IPS DF 4.7 (cell line): ENCODE data around the gene TRIM42.

Experiments used
- DNase-seq: peaks from one replicate; pipeline ENCODE4 v3.0.0-alpha.2; 2013; ENCODE audit warnings: low spot score; ENCODE audit errors: extremely low read depth

TRIM42 gene

DNA sequence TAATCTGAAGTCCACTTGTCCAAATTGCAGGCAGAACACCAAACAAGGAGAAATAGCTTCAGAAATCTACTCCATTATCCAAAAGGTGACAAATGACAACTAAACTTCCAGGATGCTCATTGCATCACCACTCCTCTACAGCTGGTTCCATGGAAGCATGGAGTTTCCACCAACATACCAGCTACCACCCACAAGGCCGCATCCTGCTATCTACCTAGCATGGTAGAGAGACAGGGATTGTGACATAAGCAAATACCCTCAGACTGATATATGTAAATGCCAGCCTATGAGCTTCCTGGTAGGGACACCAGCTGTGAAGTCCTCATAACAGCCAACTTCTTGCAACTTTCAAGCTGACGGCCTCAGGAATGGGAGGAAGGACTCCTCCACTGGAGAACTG is at the start of gene TRIM42:
TSS of gene TRIM42 (plus strand) at position 301 of the 400 bp plus-strand sequence. CDS start 166 bp downstream, outside the sequence.
- DNase-seq, result no peak

DNA sequence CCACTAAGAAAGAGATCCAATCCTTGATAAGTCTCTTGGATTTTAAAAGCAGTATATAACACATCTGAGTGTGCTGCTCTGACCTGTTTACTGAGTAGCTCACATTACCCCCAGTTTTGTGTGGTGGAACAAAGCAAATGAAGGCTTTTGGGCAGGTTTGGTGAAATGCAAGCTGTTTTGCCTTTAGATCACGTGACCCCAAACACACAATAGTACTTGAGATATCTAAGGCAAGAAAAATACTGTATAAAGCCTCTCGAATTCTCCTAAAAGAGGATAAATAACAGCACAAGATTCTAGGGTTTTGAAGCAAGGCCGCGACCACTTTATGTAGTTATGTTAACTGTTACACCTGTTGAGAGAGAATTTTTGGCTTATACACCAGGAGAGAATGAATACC is 49.3 kb upstream of the TRIM42 start:
- no peak for DNase-seq

DNA sequence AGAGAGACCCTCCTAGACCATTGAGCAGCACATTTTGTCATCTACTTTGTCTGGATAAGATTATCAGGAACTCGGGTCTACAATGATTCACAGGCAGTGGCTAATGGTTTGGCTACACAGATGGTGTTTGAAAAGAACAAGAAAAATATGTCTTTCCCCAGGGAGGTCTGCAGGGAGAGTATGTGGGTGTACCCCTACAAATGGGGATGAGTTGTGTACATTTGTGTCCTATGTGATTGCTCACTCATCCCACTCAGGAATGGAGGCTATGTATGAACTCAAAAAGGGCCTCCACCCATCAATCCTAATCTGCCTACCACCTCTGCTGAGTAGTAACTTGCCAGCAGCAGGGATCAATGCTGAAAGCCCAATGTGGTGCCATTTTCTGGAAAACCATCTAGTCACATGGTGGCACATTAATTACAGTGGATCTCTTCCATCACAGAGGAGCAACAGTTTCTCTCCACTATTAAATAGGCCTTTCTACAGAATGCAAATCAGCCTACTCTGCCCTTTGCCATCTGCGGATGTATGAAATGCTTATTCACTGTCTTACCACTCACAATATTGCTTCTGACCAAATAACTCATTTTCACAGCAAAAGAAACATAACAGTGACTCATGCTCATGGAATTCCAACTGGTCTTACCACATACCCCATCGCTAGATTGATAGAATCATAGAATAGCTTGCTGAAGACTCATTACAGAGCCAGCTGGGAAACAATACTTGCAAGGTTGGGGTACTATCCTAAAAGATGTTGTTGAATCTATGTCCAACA is 48.3 kb upstream of the TRIM42 start:
- DNase-seq, result no peak

DNA sequence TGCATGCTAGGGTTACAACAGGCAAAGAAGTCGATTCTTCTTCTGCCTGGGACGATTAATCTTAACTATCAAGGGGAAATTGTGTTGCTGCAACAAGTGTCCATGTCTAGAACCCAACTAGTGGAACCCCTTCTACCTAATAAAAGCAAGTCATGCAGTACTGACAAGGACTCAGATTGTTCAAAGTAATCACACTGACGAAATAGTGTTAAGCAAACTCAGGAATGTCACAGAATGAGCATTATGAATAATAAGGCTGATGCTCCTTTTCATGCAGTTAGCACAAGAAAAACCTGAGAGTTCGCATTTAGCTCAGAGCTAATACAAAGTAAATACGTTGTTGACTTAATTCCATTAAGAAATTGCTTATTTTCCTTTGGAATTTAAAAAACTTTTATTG is 47.5 kb upstream of the TRIM42 start:
- no peak for DNase-seq

DNA sequence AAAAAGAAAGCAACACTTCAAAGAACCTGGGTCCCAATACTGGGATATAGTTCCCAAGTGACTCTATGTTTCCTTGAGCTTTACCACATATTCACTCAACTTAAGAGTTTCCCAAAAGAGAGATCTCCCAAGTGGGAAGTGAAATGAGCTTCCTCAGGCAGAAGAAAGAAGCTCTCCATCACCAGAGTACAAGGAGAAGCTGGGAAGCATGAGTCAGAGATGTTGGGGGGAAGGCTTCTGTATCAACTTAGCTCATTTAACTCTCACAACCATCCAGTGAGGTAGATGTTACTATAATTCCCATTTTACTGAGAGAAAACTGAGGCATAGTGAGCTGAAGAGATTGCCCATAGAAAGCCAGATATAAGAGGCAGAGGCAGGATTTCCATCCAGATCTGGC is 47.0 kb upstream of the TRIM42 start:
- no peak for DNase-seq

DNA sequence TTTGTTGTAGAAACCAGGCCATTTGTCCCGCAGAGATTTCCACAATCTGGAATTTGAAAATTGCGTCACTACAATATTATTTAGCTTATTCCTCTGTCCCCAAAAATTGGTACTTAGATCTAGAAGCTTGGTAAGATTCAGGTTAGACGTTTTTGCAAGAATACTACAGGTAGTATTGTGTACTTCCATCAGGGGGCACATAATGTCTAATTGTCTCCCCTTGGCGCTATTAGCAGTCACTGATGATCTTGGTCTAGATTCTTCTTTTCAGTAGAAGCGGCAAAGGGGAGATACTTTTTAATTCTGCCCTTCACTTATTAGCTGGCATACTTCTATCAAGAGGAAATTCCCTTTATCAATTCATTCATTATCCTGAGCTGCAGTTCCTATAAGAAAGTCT is 42.6 kb upstream of the TRIM42 start:
- no peak for DNase-seq

DNA sequence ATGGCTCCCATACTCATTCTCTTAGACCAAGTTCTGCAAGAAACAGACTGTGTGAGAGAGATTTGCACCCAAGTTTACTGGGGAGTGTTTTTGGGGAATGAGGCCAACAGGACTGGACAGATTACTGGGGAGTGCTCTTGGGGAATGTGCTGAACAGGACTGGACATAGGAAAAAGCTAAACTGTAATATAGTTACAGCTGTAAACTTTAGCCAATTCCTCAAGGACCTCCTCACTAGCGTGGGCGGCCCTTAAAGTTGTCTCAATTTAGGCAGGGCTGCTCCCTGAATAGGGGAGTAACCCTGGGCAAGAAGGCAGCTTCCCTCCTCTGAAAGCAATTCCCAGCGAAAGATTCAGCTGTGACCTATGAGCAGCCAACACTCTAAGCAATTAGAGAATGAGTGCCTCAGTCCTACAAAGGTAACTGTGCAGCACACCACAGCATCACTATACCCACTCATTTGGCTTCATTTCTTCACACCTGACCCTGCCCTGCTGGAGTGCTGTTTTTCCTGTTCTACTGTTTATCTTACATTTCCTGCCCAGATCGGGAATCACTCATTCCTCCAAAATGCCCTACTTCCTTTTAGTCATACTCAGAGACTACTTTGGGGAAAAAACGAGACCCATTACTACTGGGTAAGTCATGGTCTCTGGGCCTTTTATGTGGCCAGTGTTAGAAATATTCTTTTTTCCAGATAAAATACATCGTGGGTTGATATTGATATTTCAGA is 41.3 kb upstream of the TRIM42 start:
- DNase-seq, result no peak

DNA sequence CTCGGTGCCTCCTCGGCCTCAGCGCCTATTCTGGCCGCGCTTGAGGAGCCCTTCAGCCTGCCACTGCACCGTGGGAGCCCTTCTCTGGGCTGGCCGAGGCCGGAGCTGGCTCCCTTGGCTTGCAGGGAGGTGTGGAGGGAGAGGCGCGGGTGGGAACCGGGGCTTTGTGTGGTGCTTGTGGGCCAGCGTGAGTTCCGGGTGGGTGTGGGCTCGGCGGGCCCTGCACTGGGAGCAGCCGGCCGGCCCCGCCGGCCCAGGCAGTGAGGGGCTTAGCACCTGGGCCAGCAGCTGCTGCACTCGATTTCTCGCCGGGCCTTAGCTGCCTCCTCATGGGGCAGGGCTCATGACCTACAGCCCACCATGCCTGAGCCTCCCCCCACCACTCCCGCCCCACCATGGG is 26.6 kb upstream of the TRIM42 start:
- DNase-seq, result no peak

DNA sequence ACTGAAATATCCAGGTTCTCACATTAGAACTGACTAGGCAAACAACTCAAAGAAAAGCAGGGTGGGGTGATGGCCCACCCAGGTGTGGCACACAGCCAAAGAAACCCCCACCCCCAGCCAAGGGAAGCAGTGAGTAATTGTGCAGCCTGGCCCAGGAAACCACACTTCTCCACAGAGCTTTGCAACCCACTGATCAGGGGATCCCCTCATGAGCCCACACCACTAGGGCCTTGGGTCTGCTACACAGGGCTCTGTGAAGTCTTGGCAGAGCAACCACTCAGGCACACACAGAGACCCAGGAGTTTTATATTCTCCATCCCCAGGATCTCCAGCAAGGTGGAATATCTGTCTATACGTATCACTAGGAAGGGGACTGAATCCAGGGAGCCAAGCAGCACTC is 22.2 kb upstream of the TRIM42 start:
- DNase-seq, result no peak

DNA sequence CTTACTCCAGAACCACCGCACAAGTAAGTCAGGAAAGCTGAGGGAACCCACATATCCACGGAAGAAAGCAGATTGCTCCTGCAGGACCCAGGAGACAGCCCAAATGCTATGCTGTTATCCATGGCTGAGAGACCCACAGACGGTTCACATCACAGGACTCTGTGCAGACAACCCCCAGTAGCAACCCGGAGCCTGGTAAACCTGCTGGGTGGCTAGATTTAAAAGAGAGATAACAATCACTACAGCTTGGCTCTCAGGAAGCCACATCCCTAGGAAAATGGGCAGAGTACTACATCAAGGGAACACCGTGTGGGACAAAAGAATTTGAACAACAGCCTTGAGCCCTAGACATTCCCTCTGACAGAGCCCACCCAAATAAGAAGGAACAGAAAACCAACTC is 13.8 kb upstream of the TRIM42 start:
- DNase-seq, result no peak

DNA sequence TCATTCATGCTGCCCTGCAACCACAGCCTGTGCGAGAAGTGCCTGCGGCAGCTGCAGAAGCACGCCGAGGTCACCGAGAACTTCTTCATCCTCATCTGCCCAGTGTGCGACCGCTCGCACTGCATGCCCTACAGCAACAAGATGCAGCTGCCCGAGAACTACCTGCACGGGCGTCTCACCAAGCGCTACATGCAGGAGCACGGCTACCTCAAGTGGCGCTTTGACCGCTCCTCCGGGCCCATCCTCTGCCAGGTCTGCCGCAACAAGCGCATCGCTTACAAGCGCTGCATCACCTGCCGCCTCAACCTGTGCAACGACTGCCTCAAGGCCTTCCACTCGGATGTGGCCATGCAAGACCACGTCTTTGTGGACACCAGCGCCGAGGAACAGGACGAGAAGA is 4.7 kb downstream of the TRIM42 start:
- no peak for DNase-seq

DNA sequence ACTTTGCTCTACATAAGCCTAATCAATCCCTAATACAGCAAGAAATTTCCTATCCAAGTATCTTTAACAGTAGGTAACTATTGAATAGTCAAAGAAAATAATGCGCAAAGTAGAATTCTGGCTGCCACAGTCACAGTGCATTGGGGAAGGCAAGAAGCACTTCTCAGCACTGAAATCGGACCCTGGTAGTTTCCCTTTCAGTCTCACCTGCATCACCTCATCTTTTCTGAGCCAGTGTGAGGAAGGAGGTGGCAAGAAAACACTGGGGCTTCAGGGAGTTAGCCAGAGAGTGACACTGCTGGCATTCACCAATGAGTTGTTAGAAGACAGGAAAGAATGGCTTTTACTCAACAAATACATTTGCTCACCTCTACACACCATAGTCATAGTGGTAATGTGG is 8.3 kb downstream of the TRIM42 start:
- no peak for DNase-seq

DNA sequence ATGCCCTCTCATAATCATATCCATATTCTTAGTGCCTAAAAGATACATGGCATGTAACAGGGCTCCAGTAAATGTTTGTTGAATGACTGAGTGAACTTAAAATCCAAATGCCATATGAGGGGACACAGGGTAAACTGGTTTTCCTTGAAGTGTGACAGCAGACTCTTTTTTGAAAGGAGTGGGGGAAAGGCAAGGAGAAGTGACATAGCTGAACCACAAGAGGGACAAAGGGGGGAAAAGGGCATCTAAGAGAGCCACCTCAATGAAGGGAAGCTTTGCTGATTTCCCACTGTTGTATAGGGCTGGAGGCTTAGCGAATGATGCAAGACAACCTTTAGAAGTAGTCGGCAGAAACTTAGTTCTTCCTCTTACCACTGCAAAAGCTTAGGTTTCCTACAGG is 9.1 kb downstream of the TRIM42 start:
- DNase-seq, result no peak

DNA sequence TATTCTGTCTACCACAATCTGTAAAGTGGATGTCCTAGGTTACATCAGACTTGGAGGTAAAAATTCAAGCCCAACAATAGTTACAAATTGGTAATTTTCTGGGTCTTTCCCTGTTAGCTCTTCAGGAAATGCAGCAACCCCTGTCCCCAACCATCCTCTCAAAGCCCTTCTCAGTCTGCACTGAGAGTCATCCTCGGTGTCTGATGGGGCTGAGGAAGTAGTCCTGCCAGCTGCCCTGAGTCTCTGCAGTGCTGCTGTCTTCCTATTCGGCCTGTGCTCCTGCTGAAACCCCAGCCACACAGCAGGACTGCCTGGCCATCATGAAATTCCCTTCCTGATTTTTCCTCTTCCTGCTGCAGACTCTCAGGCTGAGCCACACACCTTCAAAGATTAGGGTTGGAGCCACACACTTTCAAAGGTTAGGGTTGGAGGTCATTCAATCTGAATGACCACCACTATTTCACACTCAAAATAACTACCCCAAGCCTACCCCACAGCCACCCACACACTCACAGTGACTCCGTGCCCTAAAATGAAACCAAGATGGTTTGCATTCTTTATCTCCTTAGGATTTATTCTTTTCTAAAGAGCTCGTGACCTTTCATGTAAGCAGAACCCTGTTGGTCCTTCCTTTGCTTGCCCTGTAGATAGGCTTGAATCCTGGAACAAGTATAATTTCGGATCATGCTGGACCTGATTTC is 17.6 kb downstream of the TRIM42 start:
- DNase-seq, result no peak

DNA sequence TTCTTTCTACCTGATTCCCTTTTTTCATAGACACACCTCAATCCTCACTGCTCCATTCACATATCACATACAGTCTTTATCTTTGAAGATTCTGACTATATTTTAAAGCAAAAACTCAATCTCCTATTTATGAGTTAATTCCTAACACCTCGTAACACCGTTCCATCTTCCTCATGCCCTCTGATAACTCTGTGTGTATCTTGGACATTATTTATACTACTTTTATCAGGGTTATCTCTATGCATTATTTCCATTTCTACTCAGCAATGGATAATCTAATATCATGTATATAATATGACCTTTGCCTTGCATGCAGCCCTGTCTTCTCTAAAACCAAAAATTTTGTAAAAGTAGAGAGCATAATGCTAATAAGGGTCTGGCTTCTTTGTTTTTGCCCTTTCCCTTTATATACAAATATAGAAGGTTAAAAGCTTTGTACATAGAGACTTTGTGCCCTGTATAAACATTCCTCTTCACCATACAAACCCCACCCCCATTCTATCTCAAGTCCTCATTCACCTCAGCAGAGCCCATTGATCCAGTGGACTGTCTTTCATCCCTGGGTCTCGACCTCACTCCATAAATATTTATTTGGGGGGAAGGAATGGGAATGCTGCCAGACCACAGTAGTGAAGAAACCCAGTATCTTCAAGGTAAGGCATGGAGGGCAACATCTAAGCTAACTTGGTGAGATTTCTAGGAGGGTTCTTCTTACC is 21.8 kb downstream of the TRIM42 start:
- no peak for DNase-seq

DNA sequence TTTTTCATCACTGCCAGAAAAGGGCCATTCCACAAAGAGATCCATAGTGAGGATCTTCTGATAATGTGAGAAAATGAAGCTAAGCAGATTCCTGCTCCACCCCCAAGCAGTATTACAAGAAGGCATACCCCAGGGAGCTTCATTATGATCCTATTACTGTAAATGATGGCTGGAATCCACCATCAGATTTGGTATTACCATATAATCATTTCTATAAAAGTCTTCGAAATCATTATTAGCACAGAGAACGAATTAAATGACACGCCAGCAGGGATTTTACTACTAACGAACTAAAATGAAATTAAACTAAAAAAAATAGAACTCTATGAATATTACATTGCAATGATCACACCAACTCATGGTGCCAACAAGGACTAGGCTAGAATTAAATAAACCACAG is 24.4 kb downstream of the TRIM42 start:
- no peak for DNase-seq

DNA sequence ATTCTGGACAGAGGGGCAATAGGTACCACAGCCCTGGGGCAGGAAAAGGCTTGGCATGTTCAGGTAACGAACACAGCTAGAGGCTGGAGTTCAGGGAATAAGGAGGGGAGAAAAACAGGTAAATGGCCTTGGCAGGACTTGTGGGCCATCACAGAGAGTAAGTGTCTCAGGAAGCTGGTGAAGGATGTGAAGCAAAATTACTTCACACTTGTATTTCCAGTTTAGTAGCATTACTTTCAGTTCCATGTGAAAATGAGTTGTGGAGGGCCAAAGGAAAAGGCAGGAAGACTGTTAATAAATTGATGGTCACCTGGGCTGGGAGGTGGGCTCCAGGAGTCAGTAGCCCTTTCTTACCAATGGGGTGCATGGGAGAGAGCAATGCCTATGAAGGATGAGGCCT is 25.6 kb downstream of the TRIM42 start:
- no peak for DNase-seq

DNA sequence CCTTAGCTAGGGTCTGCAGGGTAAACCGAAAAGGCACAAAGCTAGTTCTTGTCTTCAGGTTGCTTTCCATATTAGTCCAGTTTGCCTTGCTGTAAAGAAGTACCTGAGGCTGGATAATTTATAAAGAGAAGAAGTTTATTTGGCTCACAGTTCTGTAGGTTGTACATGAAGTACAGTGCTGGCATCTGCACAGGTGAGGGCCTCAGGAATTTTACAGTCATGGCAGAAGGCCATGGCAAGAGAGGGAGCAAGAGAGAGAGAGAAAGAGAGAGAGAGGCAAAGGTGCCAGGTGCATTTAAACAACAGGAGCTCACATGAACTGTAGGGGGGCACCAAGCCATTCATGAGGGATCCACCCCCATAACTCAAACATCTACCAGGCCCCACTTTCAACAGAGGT is 26.9 kb downstream of the TRIM42 start:
- no peak for DNase-seq

DNA sequence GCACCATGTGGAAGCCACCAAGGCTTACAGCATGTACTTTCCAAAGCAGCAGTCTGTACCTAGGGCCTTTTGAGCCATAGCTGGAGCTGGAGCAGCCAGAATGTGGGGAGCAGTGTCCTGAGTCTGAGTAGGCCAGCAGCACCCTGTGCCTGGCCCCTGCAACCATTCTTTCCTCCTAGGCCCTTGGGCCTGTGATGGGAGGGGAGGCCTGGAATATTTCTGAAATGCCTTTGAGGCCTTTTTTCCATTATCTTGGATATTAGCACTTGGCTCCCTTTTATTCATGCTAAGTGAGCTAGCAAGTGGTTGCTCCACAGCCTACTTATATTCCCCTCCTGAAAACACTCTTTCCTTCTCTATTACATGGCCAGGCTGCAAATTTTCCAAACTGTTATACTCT is 28.1 kb downstream of the TRIM42 start:
- DNase-seq, result no peak

DNA sequence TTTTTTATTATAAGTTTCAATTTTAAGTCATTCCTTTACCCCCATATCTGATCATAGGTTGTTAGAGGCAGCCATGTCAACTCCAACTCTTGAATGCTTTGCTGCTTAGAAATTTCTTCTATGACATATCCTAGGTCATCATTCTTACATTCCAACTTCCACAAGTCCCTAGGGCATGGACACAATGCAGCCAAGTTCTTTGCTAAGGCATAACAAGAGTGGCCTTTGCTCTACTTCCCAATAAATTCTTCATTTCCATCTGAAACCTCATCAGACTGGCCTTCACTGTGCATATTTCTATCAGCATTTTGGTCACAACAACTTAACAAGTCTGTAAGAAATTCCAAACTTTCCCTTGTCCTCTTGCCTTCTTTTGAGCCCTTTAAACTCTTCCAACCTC is 28.5 kb downstream of the TRIM42 start:
- DNase-seq, result no peak

DNA sequence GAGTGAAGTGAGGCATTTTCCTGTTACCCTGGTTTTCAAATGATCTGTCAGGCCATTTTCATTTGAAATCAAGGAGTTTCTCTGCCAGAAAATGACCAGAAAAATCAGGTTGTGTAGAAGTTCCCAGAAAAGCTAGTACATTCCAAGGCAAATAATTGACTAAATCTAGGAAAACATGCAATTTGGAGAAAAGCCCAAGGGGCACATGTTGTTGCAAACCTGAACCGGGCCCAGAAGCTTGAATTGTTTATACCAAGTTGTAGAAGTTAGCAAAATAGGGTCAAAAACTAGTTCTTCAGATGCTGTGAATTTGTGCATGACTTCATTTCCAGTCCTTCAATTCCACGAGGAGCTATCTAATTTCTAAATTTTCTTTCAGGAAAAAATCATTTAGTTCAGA is 31.0 kb downstream of the TRIM42 start:
- no peak for DNase-seq

DNA sequence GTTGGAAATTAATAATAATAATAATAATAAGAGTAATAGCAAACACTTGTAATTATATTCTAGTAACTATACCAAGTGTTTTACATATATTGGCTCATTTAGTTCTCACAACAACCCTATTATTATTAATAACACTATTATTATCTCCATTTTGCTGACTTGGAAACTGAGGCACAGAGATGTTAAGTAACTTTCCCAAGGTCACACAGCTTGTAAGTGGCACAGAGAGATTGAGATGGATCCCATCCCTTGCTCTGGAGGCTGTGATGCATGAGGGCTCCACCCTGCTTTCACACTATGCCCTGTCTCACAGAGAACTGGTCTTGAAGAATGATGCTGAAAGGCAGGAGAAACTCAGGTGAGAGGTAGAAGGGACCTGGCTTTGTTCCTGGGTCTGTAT is 31.9 kb downstream of the TRIM42 start:
- no peak for DNase-seq
